Measurements from ENCODE around the gene PADI3. TPM values are rescaled to one million over a fixed set of nuclear protein-coding genes. Genes with fewer than 3 reads are reported as not detected.

Gene PADI3
- polyA plus RNA-seq, 1 donor (not counting 4 experiments of a cell fraction or from before 2014, with no cell fraction given) = 6.1 TPM

- Histone ChIP-seq H3K79me2 (ENCODE audit: control insufficient read depth, insufficient read depth, low read length) (no peaks in the 10 kb centered on the region), H2AFZ (ENCODE audit: control insufficient read depth, low read length) (no peak overlapping the region), H3K9ac (ENCODE audit: control insufficient read depth, extremely low read depth, insufficient read depth, low read length) (no peak overlapping the region), H3K4me1 (ENCODE audit: control insufficient read depth, extremely low read depth, insufficient read depth, low read length) (no peaks in the 10 kb centered on the region), H3K4me2 (ENCODE audit: control insufficient read depth, extremely low read depth, insufficient read depth, low read depth, low read length) (no peak overlapping the region), H3K27ac (ENCODE audit: control insufficient read depth, insufficient read depth, low read length) (no peak overlapping the region), H3K4me3 (ENCODE audit: control insufficient read depth in 2 of 3, extremely low read depth in 1 of 3, insufficient read depth in 2 of 3, low read depth in 1 of 3, low read length in 3 of 3) (no peak overlapping the region), H3K9me3 (ENCODE audit: control insufficient read depth, low read depth, low read length) (no peaks in the 10 kb centered on the region), H3K27me3 (ENCODE audit: control insufficient read depth, extremely low read depth, insufficient read depth, low read length) (no peaks in the 10 kb centered on the region), H3K9me1 (ENCODE audit: control insufficient read depth, extremely low read depth, insufficient read depth, low read length) (no peaks in the 10 kb centered on the region), H4K20me1 (ENCODE audit: control insufficient read depth, extremely low read depth, insufficient read depth, low read length) (no peaks in the 10 kb centered on the region), H3K36me3 (ENCODE audit: control insufficient read depth in 2 of 2, extremely low read depth in 1 of 2, insufficient read depth in 2 of 2, low read length in 2 of 2) (no peaks in the 10 kb centered on the region)
- dilution Hi-C loops (cut with MboI; ENCODE audit: extremely low pct_ligation_motif_present, low sequenced_read_pairs) = no loop called here
- FAIRE-seq = no peak
- no peak for DNase-seq (ENCODE audit: low read depth, low spot score)
- TF ChIP-seq EZH2 (IDR thresholded peaks at IDR 0.05; ENCODE audit: low read length) = no peak
- TF ChIP-seq CTCF (optimal IDR thresholded peaks at IDR 0.05 in 1 of 3, IDR thresholded peaks at IDR 0.05 in 1 of 3, conservative IDR thresholded peaks at IDR 0.05 in 1 of 3; ENCODE audit: extremely low read depth in 1 of 3, insufficient read depth in 2 of 3, low read length in 3 of 3) = no peak
Observed at GRCh38 chr1:17328855-17329254, 80.0 kb downstream of the PADI3 start.

- dilution Hi-C loops (cut with MboI; ENCODE audit: extremely low pct_ligation_motif_present, low sequenced_read_pairs) = no loop called here
- TF ChIP-seq EZH2 (IDR thresholded peaks at IDR 0.05; ENCODE audit: low read length) (no peak), CTCF (optimal IDR thresholded peaks at IDR 0.05 in 1 of 3, IDR thresholded peaks at IDR 0.05 in 1 of 3, conservative IDR thresholded peaks at IDR 0.05 in 1 of 3; ENCODE audit: extremely low read depth in 1 of 3, insufficient read depth in 2 of 3, low read length in 3 of 3) (no peak)
- DNase-seq (ENCODE audit: low read depth, low spot score) (no peak), FAIRE-seq (no peak)
- Histone ChIP-seq H3K4me1 (ENCODE audit: control insufficient read depth, extremely low read depth, insufficient read depth, low read length) (no peaks in the 10 kb centered on the region), H3K27ac (ENCODE audit: control insufficient read depth, insufficient read depth, low read length) (no peak overlapping the region), H4K20me1 (ENCODE audit: control insufficient read depth, extremely low read depth, insufficient read depth, low read length) (no peaks in the 10 kb centered on the region), H3K36me3 (ENCODE audit: control insufficient read depth in 2 of 2, extremely low read depth in 1 of 2, insufficient read depth in 2 of 2, low read length in 2 of 2) (no peaks in the 10 kb centered on the region), H3K79me2 (ENCODE audit: control insufficient read depth, insufficient read depth, low read length) (no peaks in the 10 kb centered on the region), H3K27me3 (ENCODE audit: control insufficient read depth, extremely low read depth, insufficient read depth, low read length) (no peaks in the 10 kb centered on the region), H3K9ac (ENCODE audit: control insufficient read depth, extremely low read depth, insufficient read depth, low read length) (no peak overlapping the region), H3K4me2 (ENCODE audit: control insufficient read depth, extremely low read depth, insufficient read depth, low read depth, low read length) (no peak overlapping the region), H2AFZ (ENCODE audit: control insufficient read depth, low read length) (no peak overlapping the region), H3K9me3 (ENCODE audit: control insufficient read depth, low read depth, low read length) (no peaks in the 10 kb centered on the region), H3K4me3 (ENCODE audit: control insufficient read depth in 2 of 3, extremely low read depth in 1 of 3, insufficient read depth in 2 of 3, low read depth in 1 of 3, low read length in 3 of 3) (no peak overlapping the region), H3K9me1 (ENCODE audit: control insufficient read depth, extremely low read depth, insufficient read depth, low read length) (no peaks in the 10 kb centered on the region)
Observed at GRCh38 chr1:17329610-17330009, 80.7 kb downstream of the PADI3 start.
